Sigmoid colon (tissue), 3 donors: ENCODE results near the gene LIMS2.

Source experiments
- CTCF ChIP-seq, 4 experiments: fragments of 450-650 bp in 3 of 4; fragments of 200-600 bp in 1 of 4; IDR thresholded peaks; one replicate each; pipeline ENCODE4 v1.5.1; 2016 to 2019; ENCODE audit warnings: antibody characterized with exemption in 4 of 4, mild to moderate bottlenecking in 3 of 4, moderate library complexity in 2 of 4
- POLR2A ChIP-seq, 2 donors: fragments of 450-650 bp; IDR thresholded peaks; one replicate each; pipeline ENCODE4 v1.6.1; 2016; ENCODE audit warnings: antibody characterized with exemption in 2 of 2, mild to moderate bottlenecking in 2 of 2, moderate library complexity in 2 of 2

GRCh38 chr2:127681976-127682857 is 6.9 kb upstream of the LIMS2 start:
- TF ChIP-seq CTCF (IDR thresholded peaks at IDR 0.05), result no peak
- peak in 1 of 2 donors; percentile 49 for TF ChIP-seq POLR2A (IDR thresholded peaks at IDR 0.05)
